Measurements from ENCODE around the gene MIB1.
"Not testable (repeated sequence)": the region's sequence is repeated elsewhere in the genome, so short reads cannot be mapped to it uniquely, and the experiment has no call there.

MIB1 gene

DNA sequence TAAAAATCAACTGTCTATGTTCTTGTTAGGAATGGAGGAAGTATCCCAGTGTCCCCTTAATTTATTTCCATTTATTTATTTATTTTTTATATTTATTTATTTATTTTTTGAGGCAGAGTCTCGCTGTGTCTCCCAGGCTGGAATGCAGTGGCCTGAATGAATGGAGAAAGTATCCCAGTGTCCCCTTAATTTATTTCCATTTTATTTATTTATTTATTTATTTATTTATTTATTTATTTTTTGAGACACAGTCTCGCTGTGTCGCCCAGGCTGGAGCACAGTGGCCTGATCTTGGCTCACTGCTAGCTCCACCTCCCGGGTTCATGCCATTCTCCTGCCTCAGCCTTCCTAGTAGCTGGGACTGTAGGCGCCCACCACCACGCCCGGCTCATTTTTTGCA lies 34.1 kb downstream of the MIB1 start:
- Histone ChIP-seq H3K9me3 (replicated peaks; ENCODE audit: insufficient read depth, low read length) (no peaks in the 10 kb centered on the region), H3K27me3 (replicated peaks; ENCODE audit: insufficient read depth, low read length) (no peaks in the 10 kb centered on the region), H4K20me1 (ENCODE audit: insufficient read depth, low read length) (no peaks in the 10 kb centered on the region), H3K27ac (ENCODE audit: low read length) (no peak overlapping the region), H3K4me2 (ENCODE audit: low read depth, low read length) (no peak overlapping the region), H2AFZ (ENCODE audit: low read length) (no peak overlapping the region), H3F3A (ENCODE audit: insufficient read depth, low read length) (peaks cover 6% of the 10 kb centered on the region; the same call in 1 of the 2 replicates), H3K79me2 (ENCODE audit: low read length) (no peaks in the 10 kb centered on the region), H3K4me3 (ENCODE audit: low read length) (no peak overlapping the region), H3K9ac (ENCODE audit: low read length) (no peak overlapping the region), H3K4me1 (ENCODE audit: low read length) (peaks cover 14% of the 10 kb centered on the region), H3K9me2 (replicated peaks; ENCODE audit: insufficient read depth, low read length) (no peaks in the 10 kb centered on the region), H3K36me3 (replicated peaks; ENCODE audit: insufficient read depth, low read length) (no peaks in the 10 kb centered on the region; the same call in 1 of the 2 replicates)
- TF ChIP-seq CTCF (IDR thresholded peaks at IDR 0.05; ENCODE audit: low read length) = no peak
- TF ChIP-seq EZH2 (optimal IDR thresholded peaks at IDR 0.05; ENCODE audit: low read depth, low read length) = no peak
- no peak for TF ChIP-seq EZH2phosphoT487 (IDR thresholded peaks at IDR 0.05; ENCODE audit: low read length)
- no peak for DNase-seq

DNA sequence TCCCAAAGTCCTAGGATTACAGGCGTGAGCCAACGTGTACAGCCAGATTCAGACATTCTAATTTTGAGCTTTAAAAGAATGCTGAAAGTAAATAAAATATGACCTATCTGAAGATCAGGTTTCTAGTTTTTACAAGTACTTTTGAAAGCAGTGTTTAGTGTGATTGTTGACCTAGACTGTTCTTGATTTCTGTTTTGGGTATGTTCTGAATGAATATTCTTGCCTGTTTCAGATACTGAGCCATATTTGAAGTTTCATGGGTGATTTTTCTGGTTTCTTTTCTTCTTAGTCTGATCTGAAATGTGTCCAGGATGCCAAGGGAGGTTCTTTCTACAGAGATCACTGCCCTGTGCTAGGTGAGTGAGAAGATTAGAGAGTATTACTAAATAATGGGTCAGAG lies 37.2 kb downstream of the MIB1 start:
- TF ChIP-seq EZH2 (optimal IDR thresholded peaks at IDR 0.05; ENCODE audit: low read depth, low read length) (no peak), EZH2phosphoT487 (IDR thresholded peaks at IDR 0.05; ENCODE audit: low read length) (no peak), CTCF (IDR thresholded peaks at IDR 0.05; ENCODE audit: low read length) (no peak)
- H3K79me2 ChIP-seq (ENCODE audit: low read length) = no peaks in the 10 kb centered on the region
- H3K4me3 ChIP-seq (ENCODE audit: low read length) = no peak overlapping the region
- H3K9me2 ChIP-seq (replicated peaks; ENCODE audit: insufficient read depth, low read length) = no peaks in the 10 kb centered on the region
- H3K9me3 ChIP-seq (replicated peaks; ENCODE audit: insufficient read depth, low read length) = no peaks in the 10 kb centered on the region
- H3K27ac ChIP-seq (ENCODE audit: low read length) = peak overlapping the region; percentile 48; the same call in 1 of the 2 replicates
- no peak overlapping the region for H2AFZ ChIP-seq (ENCODE audit: low read length)
- H3F3A ChIP-seq (ENCODE audit: insufficient read depth, low read length) = peaks cover 6% of the 10 kb centered on the region; the same call in 1 of the 2 replicates
- no peaks in the 10 kb centered on the region for H4K20me1 ChIP-seq (ENCODE audit: insufficient read depth, low read length)
- H3K9ac ChIP-seq (ENCODE audit: low read length) = no peak overlapping the region
- H3K27me3 ChIP-seq (replicated peaks; ENCODE audit: insufficient read depth, low read length) = no peaks in the 10 kb centered on the region
- H3K4me2 ChIP-seq (ENCODE audit: low read depth, low read length) = no peak overlapping the region
- peak; percentile 22 for DNase-seq
- H3K4me1 ChIP-seq (ENCODE audit: low read length) = peaks cover 14% of the 10 kb centered on the region
- no peaks in the 10 kb centered on the region; the same call in 1 of the 2 replicates for H3K36me3 ChIP-seq (replicated peaks; ENCODE audit: insufficient read depth, low read length)

- no peak overlapping the region for H3K9ac ChIP-seq (ENCODE audit: low read length)
- no peaks in the 10 kb centered on the region for H4K20me1 ChIP-seq (ENCODE audit: insufficient read depth, low read length)
- no peak overlapping the region for H3K4me2 ChIP-seq (ENCODE audit: low read depth, low read length)
- H3K9me2 ChIP-seq (replicated peaks; ENCODE audit: insufficient read depth, low read length) = no peaks in the 10 kb centered on the region
- H3K27ac ChIP-seq (ENCODE audit: low read length) = no peak overlapping the region
- no peaks in the 10 kb centered on the region for H3K79me2 ChIP-seq (ENCODE audit: low read length)
- H3K4me3 ChIP-seq (ENCODE audit: low read length) = no peak overlapping the region
- no peaks in the 10 kb centered on the region for H3K9me3 ChIP-seq (replicated peaks; ENCODE audit: insufficient read depth, low read length)
- DNase-seq = no peak
- TF ChIP-seq EZH2phosphoT487 (IDR thresholded peaks at IDR 0.05; ENCODE audit: low read length) = no peak
- no peak for TF ChIP-seq CTCF (IDR thresholded peaks at IDR 0.05; ENCODE audit: low read length)
- no peak for TF ChIP-seq EZH2 (optimal IDR thresholded peaks at IDR 0.05; ENCODE audit: low read depth, low read length)
- no peaks in the 10 kb centered on the region for H3K36me3 ChIP-seq (replicated peaks; ENCODE audit: insufficient read depth, low read length)
- H2AFZ ChIP-seq (ENCODE audit: low read length) = no peak overlapping the region
- no peaks in the 10 kb centered on the region for H3K4me1 ChIP-seq (ENCODE audit: low read length)
- no peaks in the 10 kb centered on the region for H3F3A ChIP-seq (ENCODE audit: insufficient read depth, low read length)
- no peaks in the 10 kb centered on the region for H3K27me3 ChIP-seq (replicated peaks; ENCODE audit: insufficient read depth, low read length)
Observed at GRCh38 chr18:21786526-21786925, 45.9 kb downstream of the MIB1 start.

DNA sequence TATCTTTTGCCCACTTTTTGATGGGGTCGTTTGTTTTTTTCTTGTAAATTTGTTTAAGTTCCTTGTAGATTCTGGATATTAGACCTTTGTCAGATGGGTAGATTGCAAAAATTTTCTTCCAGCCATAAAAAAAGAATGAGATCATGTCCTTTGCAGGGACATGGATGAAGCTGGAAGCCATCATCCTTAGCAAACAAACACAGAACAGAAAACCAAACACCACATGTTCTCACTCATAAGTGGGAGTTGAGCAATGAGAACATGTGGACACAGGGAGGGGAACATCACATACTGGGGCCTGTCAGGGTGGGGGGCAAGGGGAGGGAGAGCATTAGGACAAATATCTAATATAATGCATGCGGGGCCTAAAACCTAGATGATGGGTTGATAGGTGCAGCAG lies 55.5 kb downstream of the MIB1 start:
- H3K4me3 ChIP-seq (ENCODE audit: low read length); H3F3A ChIP-seq (ENCODE audit: insufficient read depth, low read length); H3K27me3 ChIP-seq (replicated peaks; ENCODE audit: insufficient read depth, low read length); H3K79me2 ChIP-seq (ENCODE audit: low read length); H3K4me2 ChIP-seq (ENCODE audit: low read depth, low read length); H3K4me1 ChIP-seq (ENCODE audit: low read length); H3K9ac ChIP-seq (ENCODE audit: low read length); H3K9me2 ChIP-seq (replicated peaks; ENCODE audit: insufficient read depth, low read length); H3K9me3 ChIP-seq (replicated peaks; ENCODE audit: insufficient read depth, low read length); H4K20me1 ChIP-seq (ENCODE audit: insufficient read depth, low read length); H2AFZ ChIP-seq (ENCODE audit: low read length); DNase-seq; H3K36me3 ChIP-seq (replicated peaks; ENCODE audit: insufficient read depth, low read length); H3K27ac ChIP-seq (ENCODE audit: low read length): not testable (repeated sequence)

All from MM.1S (cell line).